ENCODE measurements around the gene LIF.
"Not testable (repeated sequence)": the region's sequence is repeated elsewhere in the genome, so short reads cannot be mapped to it uniquely, and the experiment has no call there.

The LIF gene

GRCh38 chr22:30241576-30242371 lies 4.8 kb downstream of the LIF start:
- DNase-seq = no peak

- no peak for DNase-seq
Measured at GRCh38 chr22:30240541-30241417, 5.8 kb downstream of the LIF start.

- no peak for DNase-seq
Measured at GRCh38 chr22:30239488-30240405, 6.8 kb downstream of the LIF start.

- peak; percentile 57 for DNase-seq
Measured at GRCh38 chr22:30238661-30239487, 7.7 kb downstream of the LIF start.

- no peak for DNase-seq
Measured at GRCh38 chr22:30238136-30238535, 8.4 kb downstream of the LIF start.

- no peak for DNase-seq
Measured at GRCh38 chr22:30236875-30237274, 9.7 kb downstream of the LIF start.

- DNase-seq = peak; percentile 68
Measured at GRCh38 chr22:30235687-30236170, 10.8 kb downstream of the LIF start.

- peak; percentile 63 for DNase-seq
Measured at GRCh38 chr22:30234786-30235470, 11.6 kb downstream of the LIF start.

- DNase-seq = not testable (repeated sequence)
Measured at GRCh38 chr22:30234325-30234724, 12.2 kb downstream of the LIF start.

GRCh38 chr22:30233582-30233981 lies 13.0 kb downstream of the LIF start:
- no peak for DNase-seq

GRCh38 chr22:30232716-30233218 lies 13.8 kb downstream of the LIF start:
- DNase-seq = no peak

- no peak for DNase-seq
Measured at GRCh38 chr22:30230787-30231461, 15.6 kb downstream of the LIF start.

GRCh38 chr22:30230330-30230729 lies 16.2 kb downstream of the LIF start:
- DNase-seq = no peak

- peak; percentile 84 for DNase-seq
Measured at GRCh38 chr22:30228509-30229359, 17.8 kb downstream of the LIF start.

- no peak for DNase-seq
Measured at GRCh38 chr22:30227438-30228228, 18.9 kb downstream of the LIF start.

GRCh38 chr22:30226192-30226832 lies 20.2 kb downstream of the LIF start:
- DNase-seq = no peak

GRCh38 chr22:30225220-30225927 lies 21.2 kb downstream of the LIF start:
- no peak for DNase-seq
